Naive B cell (primary cell): ENCODE measurements around the gene TPCN2. TPM values are rescaled to one million over a fixed set of nuclear protein-coding genes. Genes with fewer than 3 reads are reported as not detected.
A peak's percentile ranks its signal among the peaks of the same experiment; 100 is the strongest.

Source experiments
- ATAC-seq, 2 donors: fragments of 150-1000 bp; cut with Tn5 transposase; 2 replicates each; pipeline ENCODE4 v1.10.0; 2021; ENCODE audit warnings: low read depth in 2 of 2, mild to moderate bottlenecking in 2 of 2, moderate library complexity in 2 of 2
- DNase-seq: peaks from one replicate; pipeline ENCODE4 v3.0.0; 2022
- H3K27ac Mint-ChIP-seq, 6 donors: one replicate each; pipeline ENCODE4 v1.8.0; 2020 to 2022; ENCODE audit warnings: mild to moderate bottlenecking in 6 of 6, mixed read lengths in 6 of 6, moderate library complexity in 5 of 6, inconsistent platforms in 2 of 6
- H3K27me3 Mint-ChIP-seq, 3 donors: one replicate each; pipeline ENCODE4 v1.8.0; 2021 to 2022; ENCODE audit warnings: mixed read lengths in 3 of 3, mild to moderate bottlenecking in 1 of 3
- H3K36me3 Mint-ChIP-seq, 2 donors: one replicate each; pipeline ENCODE4 v1.8.0; 2020 to 2022; ENCODE audit warnings: mixed read lengths in 2 of 2, inconsistent platforms in 1 of 2, mild to moderate bottlenecking in 1 of 2
- H3K4me1 Mint-ChIP-seq, 3 donors: one replicate each; pipeline ENCODE4 v1.8.0; 2020 to 2022; ENCODE audit warnings: mixed read lengths in 3 of 3, inconsistent platforms in 1 of 3, mild to moderate bottlenecking in 1 of 3, moderate library complexity in 1 of 3
- H3K4me3 Mint-ChIP-seq, 8 donors: one replicate each; pipeline ENCODE4 v1.8.0; 2020 to 2022; ENCODE audit warnings: mild to moderate bottlenecking in 8 of 8, mixed read lengths in 8 of 8, moderate library complexity in 8 of 8, inconsistent platforms in 2 of 8
- H3K9me3 Mint-ChIP-seq, 7 donors: one replicate each; pipeline ENCODE4 v1.8.0; 2020 to 2022; ENCODE audit warnings: mixed read lengths in 7 of 7, mild to moderate bottlenecking in 5 of 7, inconsistent platforms in 2 of 7, moderate library complexity in 1 of 7
- polyA plus RNA-seq, 6 donors: library from polyadenylated mRNA; unstranded; fragments of 300-500 nt; fragmentation: Illumina TruSeq; gene quantifications; one replicate each; pipeline ENCODE4 v1.2.3, GENCODE V29; 2021; ENCODE audit warnings: low read depth in 6 of 6

Gene TPCN2
- polyA plus RNA-seq, 6 donors from 2014 or later = 4.8 to 12.5 (median 6.9) TPM

- Mint-ChIP-seq H3K9me3 (no peaks in the 10 kb centered on the region), H3K4me1 (peaks cover 8 to 36% (median 17%) of the 10 kb centered on the region in 3 donors), H3K27me3 (no peaks in the 10 kb centered on the region), H3K27ac (peak overlapping the region in 2 of 6 donors; percentile 41 to 50), H3K4me3 (peak overlapping the region in 1 of 8 donors; percentile 15), H3K36me3 (peaks cover 0 to 7% of the 10 kb centered on the region in 2 donors)
- ATAC-seq = no peak
- DNase-seq = no peak
Measured at GRCh38 chr11:69060806-69061712, 12.3 kb downstream of the TPCN2 start.

- no peak overlapping the region for H3K4me3 Mint-ChIP-seq
- H3K27me3 Mint-ChIP-seq = no peaks in the 10 kb centered on the region
- no peaks in the 10 kb centered on the region for H3K9me3 Mint-ChIP-seq
- no peak for DNase-seq
- peaks cover 2 to 32% (median 13%) of the 10 kb centered on the region in 3 donors for H3K4me1 Mint-ChIP-seq
- H3K36me3 Mint-ChIP-seq = peaks cover 0 to 7% of the 10 kb centered on the region in 2 donors
- H3K27ac Mint-ChIP-seq = peak overlapping the region in 3 of 6 donors; percentile 22 to 66 (median 50)
- no peak for ATAC-seq
Measured at GRCh38 chr11:69061713-69062053, 13.0 kb downstream of the TPCN2 start.

- Mint-ChIP-seq H3K9me3 (no peaks in the 10 kb centered on the region), H3K4me3 (peak overlapping the region in 1 of 8 donors; percentile 29), H3K27ac (peak overlapping the region in 1 of 6 donors; percentile 50), H3K27me3 (no peaks in the 10 kb centered on the region), H3K36me3 (peaks cover 0 to 7% of the 10 kb centered on the region in 2 donors), H3K4me1 (peaks cover 0 to 30% (median 13%) of the 10 kb centered on the region in 3 donors)
- no peak for ATAC-seq
- no peak for DNase-seq
Measured at GRCh38 chr11:69062169-69062855, 13.6 kb downstream of the TPCN2 start.

GRCh38 chr11:69062873-69063651, 14.3 kb downstream of the TPCN2 start:
- H3K9me3 Mint-ChIP-seq = no peaks in the 10 kb centered on the region
- DNase-seq (no peak), ATAC-seq (no peak)
- H3K27ac Mint-ChIP-seq = no peak overlapping the region
- H3K4me3 Mint-ChIP-seq = no peak overlapping the region
- peaks cover 2 to 23% (median 17%) of the 10 kb centered on the region in 3 donors for H3K4me1 Mint-ChIP-seq
- H3K36me3 Mint-ChIP-seq = peaks cover 0 to 7% of the 10 kb centered on the region in 2 donors
- no peaks in the 10 kb centered on the region for H3K27me3 Mint-ChIP-seq

- no peak for DNase-seq
- no peak overlapping the region for H3K27ac Mint-ChIP-seq
- no peaks in the 10 kb centered on the region for H3K9me3 Mint-ChIP-seq
- peaks cover 0 to 7% of the 10 kb centered on the region in 2 donors for H3K36me3 Mint-ChIP-seq
- peaks cover 2 to 23% (median 17%) of the 10 kb centered on the region in 3 donors for H3K4me1 Mint-ChIP-seq
- no peaks in the 10 kb centered on the region for H3K27me3 Mint-ChIP-seq
- no peak for ATAC-seq
- peak overlapping the region in 1 of 8 donors; percentile 47 for H3K4me3 Mint-ChIP-seq
Measured at GRCh38 chr11:69063652-69064260, 15.0 kb downstream of the TPCN2 start.

GRCh38 chr11:69064394-69064957, 15.7 kb downstream of the TPCN2 start:
- H3K4me1 Mint-ChIP-seq = peaks cover 2 to 23% (median 17%) of the 10 kb centered on the region in 3 donors
- no peak for ATAC-seq
- H3K4me3 Mint-ChIP-seq = no peak overlapping the region
- peaks cover 0 to 7% of the 10 kb centered on the region in 2 donors for H3K36me3 Mint-ChIP-seq
- H3K9me3 Mint-ChIP-seq = no peaks in the 10 kb centered on the region
- DNase-seq = no peak
- no peaks in the 10 kb centered on the region for H3K27me3 Mint-ChIP-seq
- no peak overlapping the region for H3K27ac Mint-ChIP-seq

- no peak overlapping the region for H3K27ac Mint-ChIP-seq
- no peak for DNase-seq
- H3K27me3 Mint-ChIP-seq = no peaks in the 10 kb centered on the region
- H3K4me1 Mint-ChIP-seq = peaks cover 2 to 23% (median 21%) of the 10 kb centered on the region in 3 donors
- no peaks in the 10 kb centered on the region for H3K9me3 Mint-ChIP-seq
- no peak for ATAC-seq
- peaks cover 1 to 7% of the 10 kb centered on the region in 2 donors for H3K36me3 Mint-ChIP-seq
- H3K4me3 Mint-ChIP-seq = no peak overlapping the region
Measured at GRCh38 chr11:69065147-69065710, 16.5 kb downstream of the TPCN2 start.

- peaks cover 2 to 20% (median 18%) of the 10 kb centered on the region in 3 donors for H3K4me1 Mint-ChIP-seq
- ATAC-seq = no peak
- H3K4me3 Mint-ChIP-seq = no peak overlapping the region
- peaks cover 4 to 7% of the 10 kb centered on the region in 2 donors for H3K36me3 Mint-ChIP-seq
- H3K27me3 Mint-ChIP-seq = no peaks in the 10 kb centered on the region
- no peak overlapping the region for H3K27ac Mint-ChIP-seq
- DNase-seq = no peak
- no peaks in the 10 kb centered on the region for H3K9me3 Mint-ChIP-seq
Measured at GRCh38 chr11:69066122-69067112, 17.7 kb downstream of the TPCN2 start.

GRCh38 chr11:69067200-69067599, 18.5 kb downstream of the TPCN2 start:
- no peak overlapping the region for H3K4me3 Mint-ChIP-seq
- H3K4me1 Mint-ChIP-seq = peaks cover 2 to 13% (median 10%) of the 10 kb centered on the region in 3 donors
- no peaks in the 10 kb centered on the region for H3K27me3 Mint-ChIP-seq
- H3K36me3 Mint-ChIP-seq = peaks cover 3 to 4% of the 10 kb centered on the region in 2 donors
- no peaks in the 10 kb centered on the region for H3K9me3 Mint-ChIP-seq
- no peak for ATAC-seq
- DNase-seq = no peak
- H3K27ac Mint-ChIP-seq = no peak overlapping the region

- no peak for DNase-seq
- H3K27ac Mint-ChIP-seq = no peak overlapping the region
- H3K9me3 Mint-ChIP-seq = no peaks in the 10 kb centered on the region
- H3K36me3 Mint-ChIP-seq = peaks cover 4 to 15% of the 10 kb centered on the region in 2 donors
- no peak for ATAC-seq
- no peak overlapping the region for H3K4me3 Mint-ChIP-seq
- H3K4me1 Mint-ChIP-seq = peaks cover 0 to 11% (median 2%) of the 10 kb centered on the region in 3 donors
- H3K27me3 Mint-ChIP-seq = no peaks in the 10 kb centered on the region
Measured at GRCh38 chr11:69071086-69071800, 22.5 kb downstream of the TPCN2 start.

GRCh38 chr11:69071956-69072355, 23.2 kb downstream of the TPCN2 start:
- no peak overlapping the region for H3K4me3 Mint-ChIP-seq
- DNase-seq = no peak
- H3K9me3 Mint-ChIP-seq = no peaks in the 10 kb centered on the region
- H3K27ac Mint-ChIP-seq = peak overlapping the region in 1 of 6 donors; percentile 6
- ATAC-seq = no peak
- peaks cover 0 to 11% (median 2%) of the 10 kb centered on the region in 3 donors for H3K4me1 Mint-ChIP-seq
- no peaks in the 10 kb centered on the region for H3K27me3 Mint-ChIP-seq
- H3K36me3 Mint-ChIP-seq = peaks cover 4 to 15% of the 10 kb centered on the region in 2 donors
